ENCODE results near the gene SYTL1. TPM values are rescaled to one million over a fixed set of nuclear protein-coding genes. Genes with fewer than 3 reads are reported as not detected.

The SYTL1 gene
- total and polyA plus RNA-seq, 9 of the 15 experiments (the other 6 are each of a cell fraction or from before 2014, with no cell fraction given), result 0.04 to 9.3 (median 1.7) TPM

GRCh38 chr1:27357281-27358037, 15.6 kb downstream of the SYTL1 start (continued):
- 0 out of 2 replicates have a peak, but pooled peaks have one; percentile 31 for TF ChIP-seq SMAD4 (CRISPR knock-in tag; conservative IDR thresholded peaks at IDR 0.05)
- no peak for TF ChIP-seq GATA2 (CRISPR knock-in tag; IDR thresholded peaks at IDR 0.05)
- no peak for TF ChIP-seq ZNF134 (CRISPR knock-in tag; conservative IDR thresholded peaks at IDR 0.05)
- peak; percentile 65; the same call in 1 of the 2 replicates for TF ChIP-seq E2F1 (CRISPR knock-in tag; IDR thresholded peaks at IDR 0.05)
- no peak for TF ChIP-seq NCOA4 (IDR thresholded peaks at IDR 0.05; ENCODE audit: partially characterized antibody)
- no peak for TF ChIP-seq SNIP1 (IDR thresholded peaks at IDR 0.05; ENCODE audit: low read depth)
- no peak for TF ChIP-seq SNRNP70 (optimal IDR thresholded peaks at IDR 0.05; ENCODE audit: low read depth, low read length)
- TF ChIP-seq ARID3B (CRISPR knock-in tag; IDR thresholded peaks at IDR 0.05; ENCODE audit: borderline replicate concordance), result no peak
- TF ChIP-seq RAD21 (CRISPR knock-in tag; conservative IDR thresholded peaks at IDR 0.05 in 1 of 2, IDR thresholded peaks at IDR 0.05 in 1 of 2), result peak; percentile 61 to 84
- TF ChIP-seq CXXC5 (CRISPR knock-in tag; IDR thresholded peaks at IDR 0.05), result peak; percentile 51; the same call in 1 of the 2 replicates
- TF ChIP-seq ZNF778 (CRISPR knock-in tag; IDR thresholded peaks at IDR 0.05), result no peak
- TF ChIP-seq MYBL2 (IDR thresholded peaks at IDR 0.05; ENCODE audit: low read depth), result no peak
- TF ChIP-seq MYBL2 (CRISPR knock-in tag; IDR thresholded peaks at IDR 0.05; ENCODE audit: borderline replicate concordance), result peak; percentile 36; the same call in 1 of the 2 replicates
- TF ChIP-seq ZNF174 (CRISPR knock-in tag; IDR thresholded peaks at IDR 0.05), result no peak
- TF ChIP-seq SIN3A (IDR thresholded peaks at IDR 0.05; ENCODE audit: borderline replicate concordance in 2 of 2, control insufficient read depth in 1 of 2, low read depth in 2 of 2, low read length in 2 of 2), result no peak
- no peak for TF ChIP-seq SETDB1 (IDR thresholded peaks at IDR 0.05; ENCODE audit: low read length)
- peak in 1 of 2 experiments; percentile 54; a peak in 1 of 4 replicates for TF ChIP-seq TEAD1 (CRISPR knock-in tag; IDR thresholded peaks at IDR 0.05)
- TF ChIP-seq SRSF9 (IDR thresholded peaks at IDR 0.05; ENCODE audit: borderline replicate concordance, low read depth, low read length), result no peak
- peak; percentile 28; the same call in 1 of the 2 replicates for TF ChIP-seq SMARCE1 (IDR thresholded peaks at IDR 0.05)
- TF ChIP-seq, protein P1, sequence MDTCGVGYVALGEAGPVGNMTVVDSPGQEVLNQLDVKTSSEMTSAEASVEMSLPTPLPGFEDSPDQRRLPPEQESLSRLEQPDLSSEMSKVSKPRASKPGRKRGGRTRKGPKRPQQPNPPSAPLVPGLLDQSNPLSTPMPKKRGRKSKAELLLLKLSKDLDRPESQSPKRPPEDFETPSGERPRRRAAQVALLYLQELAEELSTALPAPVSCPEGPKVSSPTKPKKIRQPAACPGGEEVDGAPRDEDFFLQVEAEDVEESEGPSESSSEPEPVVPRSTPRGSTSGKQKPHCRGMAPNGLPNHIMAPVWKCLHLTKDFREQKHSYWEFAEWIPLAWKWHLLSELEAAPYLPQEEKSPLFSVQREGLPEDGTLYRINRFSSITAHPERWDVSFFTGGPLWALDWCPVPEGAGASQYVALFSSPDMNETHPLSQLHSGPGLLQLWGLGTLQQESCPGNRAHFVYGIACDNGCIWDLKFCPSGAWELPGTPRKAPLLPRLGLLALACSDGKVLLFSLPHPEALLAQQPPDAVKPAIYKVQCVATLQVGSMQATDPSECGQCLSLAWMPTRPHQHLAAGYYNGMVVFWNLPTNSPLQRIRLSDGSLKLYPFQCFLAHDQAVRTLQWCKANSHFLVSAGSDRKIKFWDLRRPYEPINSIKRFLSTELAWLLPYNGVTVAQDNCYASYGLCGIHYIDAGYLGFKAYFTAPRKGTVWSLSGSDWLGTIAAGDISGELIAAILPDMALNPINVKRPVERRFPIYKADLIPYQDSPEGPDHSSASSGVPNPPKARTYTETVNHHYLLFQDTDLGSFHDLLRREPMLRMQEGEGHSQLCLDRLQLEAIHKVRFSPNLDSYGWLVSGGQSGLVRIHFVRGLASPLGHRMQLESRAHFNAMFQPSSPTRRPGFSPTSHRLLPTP (IDR thresholded peaks at IDR 0.05; ENCODE audit: borderline replicate concordance, extremely low read depth, insufficient read length), result no peak
- peak; percentile 42 to 77 for TF ChIP-seq MAZ (CRISPR knock-in tag; conservative IDR thresholded peaks at IDR 0.05 in 1 of 2, IDR thresholded peaks at IDR 0.05 in 1 of 2)
- TF ChIP-seq ZNF311 (CRISPR knock-in tag; IDR thresholded peaks at IDR 0.05), result no peak

All from K562 (cell line).